Mesodermal cell (in vitro differentiated cells): ENCODE measurements around the gene VPS16.
"Not testable (repeated sequence)": the region's sequence is repeated elsewhere in the genome, so short reads cannot be mapped to it uniquely, and the experiment has no call there.

Experiments used
- H3K27ac ChIP-seq: 2 replicates; pipeline ENCODE4 v1.7.0; 2013; ENCODE audit warnings: mild to moderate bottlenecking, low read depth, low read length, moderate library complexity; ENCODE audit not compliant: severe bottlenecking
- H3K36me3 ChIP-seq: 2 replicates; pipeline ENCODE4 v1.7.1; 2013; ENCODE audit warnings: mild to moderate bottlenecking, low read length, moderate library complexity; ENCODE audit not compliant: control insufficient read depth, insufficient read depth
- H3K4me1 ChIP-seq: one replicate; pipeline ENCODE4 v1.7.1; 2013; ENCODE audit warnings: mild to moderate bottlenecking, low read length; ENCODE audit not compliant: insufficient read depth, control insufficient read depth, poor library complexity, severe bottlenecking
- H3K4me3 ChIP-seq: 2 replicates; pipeline ENCODE4 v1.7.0; 2013; ENCODE audit warnings: low read length, control low read depth, mild to moderate bottlenecking; ENCODE audit not compliant: insufficient read depth, poor library complexity, severe bottlenecking; ENCODE audit errors: extremely low read depth
- H3K9me3 ChIP-seq: 2 replicates; pipeline ENCODE4 v1.7.1; 2013; ENCODE audit warnings: mild to moderate bottlenecking, low read length, moderate library complexity; ENCODE audit not compliant: control insufficient read depth
- WGBS, 2 experiments: methylation state at CpG; one replicate each; pipeline ENCODE4 v1.1.5; 2013; ENCODE audit warnings: missing lambda C conversion rate in 2 of 2; ENCODE audit not compliant: insufficient coverage in 2 of 2; 5-methylcytosine and 5-hydroxymethylcytosine counted together

VPS16 gene

DNA sequence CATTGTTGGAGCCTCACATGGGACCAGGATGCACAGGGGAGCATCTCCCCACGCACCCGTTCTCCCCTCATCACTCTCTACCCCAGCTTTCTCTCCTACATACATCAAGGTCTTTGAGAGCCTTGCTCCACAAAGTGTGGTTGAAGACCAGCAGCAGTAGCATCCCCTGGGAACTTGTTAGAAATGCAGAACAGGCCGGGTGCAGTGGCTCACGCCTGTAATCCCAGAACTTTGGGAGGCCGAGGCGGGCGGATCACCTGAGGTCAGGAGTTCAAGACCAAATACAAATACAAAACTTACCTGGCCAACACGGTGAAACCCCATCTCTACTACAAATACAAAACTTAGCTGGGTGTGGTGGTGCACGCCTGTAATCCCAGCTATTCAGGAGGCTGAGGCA, 32.6 kb upstream of the VPS16 start:
- H3K4me1 ChIP-seq, H3K4me3 ChIP-seq, H3K36me3 ChIP-seq, H3K27ac ChIP-seq: not testable (repeated sequence)
- 77% methylated on average over 6 of the region's 9 CpGs for WGBS, 2 experiments
- peaks cover 15% of the 10 kb centered on the region for H3K9me3 ChIP-seq

- Histone ChIP-seq H3K4me3 (no peak overlapping the region), H3K36me3 (no peaks in the 10 kb centered on the region), H3K27ac (no peak overlapping the region), H3K4me1 (no peaks in the 10 kb centered on the region), H3K9me3 (peaks cover 15% of the 10 kb centered on the region)
- WGBS, 2 experiments = 92 to 96% methylated on average over 5 to 6 of the region's 10 CpGs
Measured at GRCh38 chr20:2809690-2810089, 30.9 kb upstream of the VPS16 start.

GRCh38 chr20:2812189-2812588, 28.4 kb upstream of the VPS16 start:
- 37 to 82% methylated on average over 2 to 3 of the region's 3 CpGs for WGBS, 2 experiments
- Histone ChIP-seq H3K27ac (no peak overlapping the region), H3K9me3 (peaks cover 15% of the 10 kb centered on the region), H3K36me3 (no peaks in the 10 kb centered on the region), H3K4me3 (no peak overlapping the region), H3K4me1 (peaks cover 2% of the 10 kb centered on the region)

GRCh38 chr20:2814076-2814475, 26.5 kb upstream of the VPS16 start:
- Histone ChIP-seq H3K27ac (no peak overlapping the region), H3K36me3 (no peaks in the 10 kb centered on the region), H3K4me3 (no peak overlapping the region), H3K4me1 (peaks cover 2% of the 10 kb centered on the region), H3K9me3 (peaks cover 15% of the 10 kb centered on the region)
- 100% methylated on average over 1 of the region's 1 CpG; no CpG with 5 or more reads in 1 of the 2 experiments for WGBS, 2 experiments

- Histone ChIP-seq H3K36me3 (no peaks in the 10 kb centered on the region), H3K9me3 (peaks cover 15% of the 10 kb centered on the region), H3K4me3 (no peak within 1 kb of the TSS), H3K4me1 (peaks cover 2% of the 10 kb centered on the region), H3K27ac (no peak within 1 kb of the TSS)
- WGBS, 2 experiments = 67 to 94% methylated on average over 1 to 2 of the region's 5 CpGs
Measured at GRCh38 chr20:2814587-2815051, 25.9 kb upstream of the VPS16 start, which contains the start of gene C20orf141. Gene C20orf141 (plus strand): TSS chr20:2814987. CDS start chr20:2815185, 198 bp downstream.

DNA sequence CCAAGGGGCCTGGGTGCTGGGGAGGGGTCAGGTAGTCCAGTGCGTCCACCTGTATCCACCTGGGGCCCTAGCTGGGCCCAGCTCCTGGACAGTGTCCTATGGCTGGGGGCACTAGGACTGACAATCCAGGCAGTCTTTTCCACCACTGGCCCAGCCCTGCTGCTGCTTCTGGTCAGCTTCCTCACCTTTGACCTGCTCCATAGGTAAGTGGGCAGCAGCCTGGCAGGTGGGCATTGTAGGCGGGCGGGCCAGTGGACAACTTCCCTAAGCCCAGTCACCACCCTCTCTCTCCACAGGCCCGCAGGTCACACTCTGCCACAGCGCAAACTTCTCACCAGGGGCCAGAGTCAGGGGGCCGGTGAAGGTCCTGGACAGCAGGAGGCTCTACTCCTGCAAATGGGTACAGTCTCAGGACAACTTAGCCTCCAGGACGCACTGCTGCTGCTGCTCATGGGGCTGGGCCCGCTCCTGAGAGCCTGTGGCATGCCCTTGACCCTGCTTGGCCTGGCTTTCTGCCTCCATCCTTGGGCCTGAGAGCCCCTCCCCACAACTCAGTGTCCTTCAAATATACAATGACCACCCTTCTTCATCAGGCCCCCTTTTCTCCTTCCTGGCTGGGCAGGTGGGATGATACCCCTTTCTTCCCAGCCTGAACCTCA, 25.2 kb upstream of the VPS16 start:
- 88 to 93% methylated on average over 6 to 8 of the region's 8 CpGs for WGBS, 2 experiments
- Histone ChIP-seq H3K27ac (no peak overlapping the region), H3K4me3 (no peak overlapping the region), H3K36me3 (no peaks in the 10 kb centered on the region), H3K9me3 (peaks cover 15% of the 10 kb centered on the region), H3K4me1 (peaks cover 10% of the 10 kb centered on the region)

GRCh38 chr20:2816030-2816582, 24.4 kb upstream of the VPS16 start, which contains the start of gene TMEM239:
Gene TMEM239 (plus strand): TSS chr20:2816364. CDS start chr20:2816555, 191 bp downstream.
- 86 to 98% methylated on average over 5 to 8 of the region's 10 CpGs for WGBS, 2 experiments
- no peaks in the 10 kb centered on the region for H3K36me3 ChIP-seq

GRCh38 chr20:2816583-2817340, 23.8 kb upstream of the VPS16 start:
- 86 to 87% methylated on average over 18 to 20 of the region's 20 CpGs for WGBS, 2 experiments
- peaks cover 12% of the 10 kb centered on the region for H3K4me1 ChIP-seq
- peaks cover 9% of the 10 kb centered on the region for H3K9me3 ChIP-seq
- no peak overlapping the region for H3K27ac ChIP-seq
- H3K4me3 ChIP-seq = no peak overlapping the region
- H3K36me3 ChIP-seq = no peaks in the 10 kb centered on the region

More at GRCh38 chr20:2816030-2816582, 24.4 kb upstream of the VPS16 start, which contains the start of gene TMEM239:
- H3K27ac ChIP-seq = no peak within 1 kb of the TSS
- peaks cover 12% of the 10 kb centered on the region for H3K4me1 ChIP-seq
- H3K9me3 ChIP-seq = peaks cover 15% of the 10 kb centered on the region
- no peak within 1 kb of the TSS for H3K4me3 ChIP-seq

GRCh38 chr20:2817341-2817726, 23.2 kb upstream of the VPS16 start:
- WGBS, 2 experiments = 88% methylated on average over 2 of the region's 2 CpGs; no CpG with 5 or more reads in 1 of the 2 experiments
- Histone ChIP-seq H3K4me1 (peaks cover 15% of the 10 kb centered on the region), H3K9me3 (peaks cover 3% of the 10 kb centered on the region), H3K4me3 (no peak overlapping the region), H3K27ac (no peak overlapping the region), H3K36me3 (no peaks in the 10 kb centered on the region)

DNA sequence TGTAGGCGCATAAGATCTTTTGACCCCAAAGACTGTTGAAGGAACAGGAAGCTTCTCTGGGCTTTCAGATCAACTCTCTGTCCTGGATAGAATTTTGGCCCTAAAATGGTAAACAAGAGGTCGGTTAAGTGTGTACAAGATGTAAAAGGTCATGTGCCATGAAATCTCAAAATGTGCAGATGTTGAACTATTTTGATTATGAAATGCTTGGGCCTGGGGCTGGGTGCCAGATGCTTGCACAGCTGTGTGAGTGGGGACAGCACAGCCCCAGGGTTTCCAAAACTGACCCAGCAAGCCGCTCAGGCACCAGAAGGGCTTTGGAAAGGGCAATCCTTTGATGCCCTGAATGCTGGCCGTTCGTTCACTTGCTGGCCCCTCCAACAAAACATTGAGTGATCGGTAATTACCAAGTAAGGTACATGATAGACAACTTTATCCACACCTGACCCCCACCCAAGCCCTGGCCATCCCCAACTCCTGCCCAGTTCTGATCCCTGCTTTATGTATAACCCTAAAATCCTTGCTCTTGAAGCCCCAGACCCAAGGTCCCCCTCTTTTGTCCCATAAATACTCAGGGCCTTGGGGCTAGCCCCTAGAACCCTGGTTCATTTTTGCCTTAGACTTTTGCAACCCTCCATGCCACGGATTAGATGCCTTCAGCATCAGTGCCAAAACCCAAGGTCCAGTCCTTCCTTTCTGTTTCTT, 22.5 kb upstream of the VPS16 start:
- Histone ChIP-seq H3K9me3 (no peaks in the 10 kb centered on the region), H3K36me3 (no peaks in the 10 kb centered on the region), H3K27ac (no peak overlapping the region), H3K4me3 (no peak overlapping the region), H3K4me1 (peaks cover 15% of the 10 kb centered on the region)
- WGBS, 2 experiments = 90 to 93% methylated on average over 6 to 7 of the region's 7 CpGs
